Tibial nerve (tissue), 4 donors: Measurements from ENCODE around the gene SRSF1.
A peak's percentile ranks its signal among the peaks of the same experiment; 100 is the strongest.

Experiments used
- EP300 ChIP-seq, 2 donors: sonication (generic); formaldehyde crosslinking; IDR thresholded peaks; one replicate each; pipeline ENCODE4 v1.6.1; 2017; ENCODE audit warnings: antibody characterized with exemption in 2 of 2, mild to moderate bottlenecking in 1 of 2
- POLR2A ChIP-seq, 2 donors: fragments of 450-650 bp; IDR thresholded peaks; one replicate each; pipeline ENCODE4 v1.6.1; 2017; ENCODE audit warnings: antibody characterized with exemption in 2 of 2, mild to moderate bottlenecking in 2 of 2, moderate library complexity in 2 of 2
- TF ChIP-seq, protein P1 (sequence below), 5 experiments: fragments of 200-600 bp in 3 of 5; fragments of 450-650 bp in 2 of 5; sonication (generic) in 3 of 5; IDR thresholded peaks; one replicate each; pipeline ENCODE4 v1.5.1; 2016 to 2019; ENCODE audit warnings: antibody characterized with exemption in 5 of 5, mild to moderate bottlenecking in 3 of 5, moderate library complexity in 2 of 5

DNA sequence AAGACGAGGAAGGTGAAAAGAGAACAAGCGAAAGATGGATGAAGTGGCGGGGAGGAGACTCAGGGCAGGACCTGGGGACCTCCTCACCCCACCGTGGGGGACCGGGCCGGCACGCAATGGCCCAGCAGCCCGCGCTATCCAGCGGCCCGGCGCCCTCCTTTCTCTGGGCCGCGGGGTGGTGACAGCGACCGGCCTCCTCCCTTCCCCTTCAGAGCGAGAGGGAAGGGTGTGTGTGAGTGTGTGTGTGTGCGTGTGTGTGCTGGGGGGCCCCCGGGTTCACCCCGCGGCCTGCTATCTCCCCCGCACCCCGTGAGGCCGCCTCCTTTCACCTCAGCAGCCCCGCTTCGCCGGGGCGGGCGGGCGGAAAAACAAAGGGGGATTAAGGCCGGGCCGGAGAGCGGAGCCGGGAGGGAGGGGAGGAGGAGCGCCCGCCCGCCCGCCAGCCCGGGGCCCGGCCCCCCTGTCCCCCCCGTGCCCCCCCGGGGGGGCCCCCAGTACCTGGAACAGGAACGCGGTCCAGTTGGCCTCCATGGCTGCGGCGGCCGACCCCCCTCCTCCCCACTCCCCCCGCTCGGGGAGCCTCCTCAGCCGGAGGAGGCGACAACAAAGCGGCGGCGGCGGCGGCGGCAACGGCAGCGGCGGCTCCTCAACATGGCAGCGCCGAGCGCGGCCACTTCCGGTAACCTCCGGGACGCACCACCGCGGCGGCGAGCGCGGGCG, 19.3 kb downstream of the SRSF1 start, which contains the start of gene VEZF1:
- TF ChIP-seq, protein P1, sequence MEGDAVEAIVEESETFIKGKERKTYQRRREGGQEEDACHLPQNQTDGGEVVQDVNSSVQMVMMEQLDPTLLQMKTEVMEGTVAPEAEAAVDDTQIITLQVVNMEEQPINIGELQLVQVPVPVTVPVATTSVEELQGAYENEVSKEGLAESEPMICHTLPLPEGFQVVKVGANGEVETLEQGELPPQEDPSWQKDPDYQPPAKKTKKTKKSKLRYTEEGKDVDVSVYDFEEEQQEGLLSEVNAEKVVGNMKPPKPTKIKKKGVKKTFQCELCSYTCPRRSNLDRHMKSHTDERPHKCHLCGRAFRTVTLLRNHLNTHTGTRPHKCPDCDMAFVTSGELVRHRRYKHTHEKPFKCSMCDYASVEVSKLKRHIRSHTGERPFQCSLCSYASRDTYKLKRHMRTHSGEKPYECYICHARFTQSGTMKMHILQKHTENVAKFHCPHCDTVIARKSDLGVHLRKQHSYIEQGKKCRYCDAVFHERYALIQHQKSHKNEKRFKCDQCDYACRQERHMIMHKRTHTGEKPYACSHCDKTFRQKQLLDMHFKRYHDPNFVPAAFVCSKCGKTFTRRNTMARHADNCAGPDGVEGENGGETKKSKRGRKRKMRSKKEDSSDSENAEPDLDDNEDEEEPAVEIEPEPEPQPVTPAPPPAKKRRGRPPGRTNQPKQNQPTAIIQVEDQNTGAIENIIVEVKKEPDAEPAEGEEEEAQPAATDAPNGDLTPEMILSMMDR (IDR thresholded peaks at IDR 0.05): no peak
- TF ChIP-seq POLR2A (IDR thresholded peaks at IDR 0.05): peak in 1 of 2 donors; percentile 60
- TF ChIP-seq EP300 (IDR thresholded peaks at IDR 0.05): peak in 1 of 2 donors; percentile 68
